Fibroblast of lung (primary cell): Measurements from ENCODE around the gene GGACT. TPM values are rescaled to one million over a fixed set of nuclear protein-coding genes. Genes with fewer than 3 reads are reported as not detected.

Experiments
- DNase-seq, 2 donors: peaks; one replicate each; pipeline versions ENCODE4 v3.0.0 to v3.0.0-alpha.2; 2010; ENCODE audit warnings: low read depth in 2 of 2
- H2AFZ ChIP-seq: 2 replicates; pipeline ENCODE4 v1.5.1; 2012; ENCODE audit warnings: low read length, control low read depth, inconsistent platforms
- H3K27ac ChIP-seq: 2 replicates; pipeline ENCODE4 v1.5.1; 2011; ENCODE audit warnings: low read length, control low read depth; ENCODE audit not compliant: insufficient read depth
- H3K27me3 ChIP-seq: 2 replicates; pipeline ENCODE4 v1.5.1; 2011; ENCODE audit warnings: mild to moderate bottlenecking, low read length; ENCODE audit not compliant: control insufficient read depth, insufficient read depth
- H3K36me3 ChIP-seq: 2 replicates; pipeline ENCODE4 v1.5.1; 2011; ENCODE audit warnings: low read length; ENCODE audit not compliant: control insufficient read depth, insufficient read depth
- H3K4me1 ChIP-seq: 2 replicates; pipeline ENCODE4 v1.5.1; 2011; ENCODE audit warnings: low read length; ENCODE audit not compliant: control insufficient read depth, insufficient read depth; ENCODE audit errors: extremely low read depth
- H3K4me2 ChIP-seq: 2 replicates; pipeline ENCODE4 v1.5.1; 2011; ENCODE audit warnings: low read length, control low read depth; ENCODE audit not compliant: insufficient read depth; ENCODE audit errors: extremely low read depth
- H3K4me3 ChIP-seq, 4 experiments: fragments of 200-600 bp in 1 of 4; sonication (generic) in 1 of 4; replicated peaks in 1 of 4; 2 replicates each; pipeline ENCODE4 v1.5.1; 2011 to 2016; ENCODE audit warnings: low read length in 4 of 4, low read depth in 3 of 4, mild to moderate bottlenecking in 3 of 4, control low read depth in 2 of 4, inconsistent platforms in 1 of 4, mixed read lengths in 1 of 4; ENCODE audit not compliant: insufficient read depth in 1 of 4; ENCODE audit errors: control extremely low read depth in 1 of 4
- H3K79me2 ChIP-seq: 2 replicates; pipeline ENCODE4 v1.5.1; 2012; ENCODE audit warnings: mild to moderate bottlenecking, low read length, inconsistent platforms; ENCODE audit not compliant: control insufficient read depth, insufficient read depth
- H3K9ac ChIP-seq: 2 replicates; pipeline ENCODE4 v1.5.1; 2011; ENCODE audit warnings: mild to moderate bottlenecking, low read length, control low read depth; ENCODE audit not compliant: insufficient read depth
- H3K9me3 ChIP-seq: 2 replicates; pipeline ENCODE4 v1.5.1; 2012; ENCODE audit warnings: low read depth, low read length; ENCODE audit not compliant: control insufficient read depth, insufficient read depth
- H4K20me1 ChIP-seq: 2 replicates; pipeline ENCODE4 v1.5.1; 2011; ENCODE audit warnings: low read length; ENCODE audit not compliant: control insufficient read depth, insufficient read depth; ENCODE audit errors: extremely low read depth
- CTCF ChIP-seq, 2 donors: IDR thresholded peaks in 1 of 2; conservative IDR thresholded peaks in 1 of 2; 1 replicate in 1 of 2; 2 replicates in 1 of 2; pipeline ENCODE4 v1.5.1; 2011 to 2012; ENCODE audit warnings: low read length in 2 of 2, control low read depth in 1 of 2, inconsistent platforms in 1 of 2, low read depth in 1 of 2, mild to moderate bottlenecking in 1 of 2
- EZH2 ChIP-seq: IDR thresholded peaks from 2 replicates; pipeline ENCODE4 v1.5.1; 2012; ENCODE audit warnings: low read length, control low read depth, mild to moderate bottlenecking; ENCODE audit errors: missing control alignments
- polyA plus RNA-seq, 2 donors: library from polyadenylated mRNA; depleted of rRNA in 1 of 2; stranded (reverse) in 1 of 2; unstranded in 1 of 2; fragments of >200 nt; gene quantifications; 2 replicates each; pipeline ENCODE4 v1.2.1, GENCODE V29; 2011 to 2012; ENCODE audit warnings: missing spikeins in 1 of 2
- total RNA-seq: library from RNA; depleted of rRNA; stranded (reverse); fragments of >200 nt; gene quantifications from 2 replicates; pipeline ENCODE4 v1.2.1, GENCODE V29; 2014

The GGACT gene
- total and polyA plus RNA-seq, 2 donors (not counting 1 experiment from before 2014, with no cell fraction given): 2.6 to 6.6 TPM

DNA sequence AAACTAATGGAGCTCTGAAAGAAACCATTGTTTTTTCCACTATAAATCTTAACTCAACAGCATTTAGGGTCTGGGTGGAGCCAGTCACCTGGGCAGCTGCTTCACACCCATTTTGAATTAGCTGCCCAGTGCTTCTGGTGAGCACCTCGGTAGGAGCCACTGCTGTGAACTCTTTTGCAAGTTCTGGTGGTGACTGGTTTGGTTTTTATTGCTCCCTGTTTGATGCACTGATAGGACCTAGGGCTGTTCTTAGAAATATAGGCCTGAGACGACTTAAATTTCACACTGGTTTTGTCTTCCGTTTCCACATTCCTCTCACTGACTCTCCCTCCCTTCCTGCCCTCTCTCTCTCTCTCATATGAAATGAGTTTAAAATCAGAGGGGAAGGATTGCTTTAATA is 103.9 kb downstream of the GGACT start:
- TF ChIP-seq EZH2: no peak
- TF ChIP-seq CTCF (conservative IDR thresholded peaks at IDR 0.05 in 1 of 2, IDR thresholded peaks at IDR 0.05 in 1 of 2; ENCODE audit: low read depth in 1 of 2, low read length in 2 of 2): no peak
- Histone ChIP-seq H3K27me3 (no peaks in the 10 kb centered on the region), H3K4me1 (no peaks in the 10 kb centered on the region), H3K4me2 (no peak overlapping the region), H4K20me1 (no peaks in the 10 kb centered on the region), H3K9ac (no peak overlapping the region), H2AFZ (no peak overlapping the region), H3K4me3 (no peak overlapping the region), H3K9me3 (no peaks in the 10 kb centered on the region), H3K36me3 (no peaks in the 10 kb centered on the region), H3K79me2 (no peaks in the 10 kb centered on the region), H3K27ac (no peak overlapping the region)
- DNase-seq: no peak

- no peak overlapping the region for H2AFZ ChIP-seq
- no peaks in the 10 kb centered on the region for H3K79me2 ChIP-seq
- H3K4me3 ChIP-seq: no peak overlapping the region
- H3K9ac ChIP-seq: no peak overlapping the region
- no peak for DNase-seq
- H3K9me3 ChIP-seq: no peaks in the 10 kb centered on the region
- H3K4me1 ChIP-seq: no peaks in the 10 kb centered on the region
- no peak overlapping the region for H3K4me2 ChIP-seq
- TF ChIP-seq EZH2 (no peak), CTCF (conservative IDR thresholded peaks at IDR 0.05 in 1 of 2, IDR thresholded peaks at IDR 0.05 in 1 of 2; ENCODE audit: low read depth in 1 of 2, low read length in 2 of 2) (no peak)
- no peaks in the 10 kb centered on the region for H3K27me3 ChIP-seq
- no peaks in the 10 kb centered on the region for H3K36me3 ChIP-seq
- H4K20me1 ChIP-seq: no peaks in the 10 kb centered on the region
- H3K27ac ChIP-seq: no peak overlapping the region
Observed at GRCh38 chr13:100483841-100484381, 104.7 kb downstream of the GGACT start.

GRCh38 chr13:100483139-100483538 is 105.5 kb downstream of the GGACT start:
- no peak for TF ChIP-seq EZH2
- TF ChIP-seq CTCF (conservative IDR thresholded peaks at IDR 0.05 in 1 of 2, IDR thresholded peaks at IDR 0.05 in 1 of 2; ENCODE audit: low read depth in 1 of 2, low read length in 2 of 2): no peak
- no peak for DNase-seq
- Histone ChIP-seq H3K9me3 (no peaks in the 10 kb centered on the region), H3K9ac (no peak overlapping the region), H4K20me1 (no peaks in the 10 kb centered on the region), H3K4me3 (no peak overlapping the region), H3K36me3 (no peaks in the 10 kb centered on the region), H3K79me2 (no peaks in the 10 kb centered on the region), H3K4me2 (no peak overlapping the region), H2AFZ (no peak overlapping the region), H3K27me3 (no peaks in the 10 kb centered on the region), H3K4me1 (no peaks in the 10 kb centered on the region), H3K27ac (no peak overlapping the region)
